Mucosa of stomach (tissue), 1 donor: ENCODE measurements around the gene IREB2.

ENCODE experiments used
- H3K27me3 ChIP-seq: one replicate; pipeline ENCODE4 v1.7.0; 2013; ENCODE audit warnings: mild to moderate bottlenecking, low read length; ENCODE audit not compliant: control insufficient read depth, insufficient read depth
- H3K36me3 ChIP-seq: one replicate; pipeline ENCODE4 v1.7.0; 2013; ENCODE audit warnings: low read length; ENCODE audit not compliant: control insufficient read depth, insufficient read depth
- H3K4me1 ChIP-seq: one replicate; pipeline ENCODE4 v1.7.0; 2013; ENCODE audit warnings: mild to moderate bottlenecking, low read length; ENCODE audit not compliant: control insufficient read depth, insufficient read depth
- H3K4me3 ChIP-seq: one replicate; pipeline ENCODE4 v1.7.0; 2013; ENCODE audit warnings: low read length
- H3K9ac ChIP-seq: one replicate; pipeline ENCODE4 v1.7.0; 2013; ENCODE audit warnings: mild to moderate bottlenecking, low read length, moderate library complexity
- H3K9me3 ChIP-seq: one replicate; pipeline ENCODE4 v1.7.0; 2013; ENCODE audit warnings: mild to moderate bottlenecking, low read length, moderate library complexity; ENCODE audit not compliant: control insufficient read depth
- donor health status: Pancreatic carcinoma.

IREB2 gene

GRCh38 chr15:78437762-78438618 lies at the start of gene IREB2:
IREB2 (plus strand) TSS chr15:78438216; CDS start chr15:78438338, 122 bp downstream.
- H3K4me1 ChIP-seq: peaks cover 6% of the 10 kb centered on the region
- no peaks in the 10 kb centered on the region for H3K27me3 ChIP-seq
- no peaks in the 10 kb centered on the region for H3K9me3 ChIP-seq
- H3K4me3 ChIP-seq: peak within 1 kb of the TSS; percentile 86
- H3K9ac ChIP-seq: peak within 1 kb of the TSS; percentile 99
- no peaks in the 10 kb centered on the region for H3K36me3 ChIP-seq

DNA sequence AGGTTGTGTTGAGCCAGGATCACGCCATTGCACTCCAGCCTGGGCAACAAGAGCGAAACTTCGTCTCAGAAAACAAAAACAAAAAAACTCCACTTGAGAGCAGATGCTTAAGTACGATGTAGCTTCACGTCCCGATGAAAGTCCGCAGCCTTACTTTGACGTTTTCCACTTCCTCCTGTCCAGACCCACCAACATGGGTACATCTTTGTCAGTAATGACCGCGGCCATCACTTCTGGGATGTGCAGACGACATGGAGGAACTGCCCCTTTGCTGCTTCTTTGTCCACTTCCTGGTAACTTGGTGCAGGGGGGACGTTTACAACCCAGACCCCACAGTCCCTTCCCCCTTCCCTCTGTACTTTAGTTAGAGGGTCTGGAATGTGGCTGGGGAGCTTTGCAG lies 49.2 kb upstream of the IREB2 start:
- H3K27me3 ChIP-seq: no peaks in the 10 kb centered on the region
- no peaks in the 10 kb centered on the region for H3K36me3 ChIP-seq
- H3K4me3 ChIP-seq: no peak overlapping the region

GRCh38 chr15:78389322-78389721 lies 48.7 kb upstream of the IREB2 start:
- H3K4me3 ChIP-seq: no peak overlapping the region
- H3K27me3 ChIP-seq: no peaks in the 10 kb centered on the region
- no peak overlapping the region for H3K9ac ChIP-seq
- no peaks in the 10 kb centered on the region for H3K4me1 ChIP-seq
- no peaks in the 10 kb centered on the region for H3K36me3 ChIP-seq
- no peaks in the 10 kb centered on the region for H3K9me3 ChIP-seq

More for the DNA sequence above, 49.2 kb upstream of the IREB2 start:
- Histone ChIP-seq H3K9me3 (no peaks in the 10 kb centered on the region), H3K9ac (no peak overlapping the region), H3K4me1 (no peaks in the 10 kb centered on the region)

GRCh38 chr15:78389738-78390137 lies 48.3 kb upstream of the IREB2 start:
- Histone ChIP-seq H3K27me3 (no peaks in the 10 kb centered on the region), H3K4me1 (no peaks in the 10 kb centered on the region), H3K36me3 (no peaks in the 10 kb centered on the region), H3K9ac (no peak overlapping the region), H3K9me3 (no peaks in the 10 kb centered on the region), H3K4me3 (no peak overlapping the region)

GRCh38 chr15:78390242-78390641 lies 47.8 kb upstream of the IREB2 start:
- no peak overlapping the region for H3K9ac ChIP-seq
- no peaks in the 10 kb centered on the region for H3K27me3 ChIP-seq

DNA sequence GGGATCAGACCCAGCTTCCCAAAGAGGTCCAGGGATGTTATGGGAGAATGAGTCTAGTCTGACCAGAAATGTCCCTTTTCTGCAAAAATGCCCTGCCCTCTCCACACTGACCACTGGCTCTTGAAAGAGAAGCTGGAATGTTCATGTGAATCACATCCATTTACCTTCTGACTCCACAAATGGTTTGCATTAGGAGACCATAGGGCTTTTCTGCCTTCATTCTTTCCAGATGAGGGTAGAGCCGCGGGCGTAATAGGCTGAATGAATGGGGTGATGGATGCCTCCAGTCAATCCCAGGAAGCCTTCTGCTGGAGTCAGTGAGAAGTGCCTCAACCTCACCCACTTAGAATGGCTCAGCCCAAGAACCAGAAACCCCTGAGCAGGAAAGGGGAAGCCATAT lies 47.2 kb upstream of the IREB2 start:
- no peaks in the 10 kb centered on the region for H3K27me3 ChIP-seq
- no peaks in the 10 kb centered on the region for H3K9me3 ChIP-seq
- no peak overlapping the region for H3K4me3 ChIP-seq
- H3K9ac ChIP-seq: no peak overlapping the region
- no peaks in the 10 kb centered on the region for H3K4me1 ChIP-seq
- no peaks in the 10 kb centered on the region for H3K36me3 ChIP-seq

More at GRCh38 chr15:78390242-78390641, 47.8 kb upstream of the IREB2 start:
- Histone ChIP-seq H3K9me3 (no peaks in the 10 kb centered on the region), H3K4me1 (no peaks in the 10 kb centered on the region), H3K36me3 (no peaks in the 10 kb centered on the region), H3K4me3 (no peak overlapping the region)

GRCh38 chr15:78391781-78392180 lies 46.2 kb upstream of the IREB2 start:
- Histone ChIP-seq H3K27me3 (no peaks in the 10 kb centered on the region), H3K9ac (no peak overlapping the region), H3K36me3 (no peaks in the 10 kb centered on the region), H3K4me3 (no peak overlapping the region), H3K4me1 (peaks cover 4% of the 10 kb centered on the region), H3K9me3 (no peaks in the 10 kb centered on the region)

GRCh38 chr15:78392430-78392829 lies 45.6 kb upstream of the IREB2 start:
- H3K27me3 ChIP-seq: no peaks in the 10 kb centered on the region
- no peak overlapping the region for H3K4me3 ChIP-seq
- peaks cover 10% of the 10 kb centered on the region for H3K4me1 ChIP-seq
- no peak overlapping the region for H3K9ac ChIP-seq
- no peaks in the 10 kb centered on the region for H3K9me3 ChIP-seq
- no peaks in the 10 kb centered on the region for H3K36me3 ChIP-seq

- Histone ChIP-seq H3K4me3 (no peak overlapping the region), H3K36me3 (no peaks in the 10 kb centered on the region), H3K27me3 (no peaks in the 10 kb centered on the region), H3K9me3 (no peaks in the 10 kb centered on the region), H3K4me1 (peaks cover 10% of the 10 kb centered on the region), H3K9ac (no peak overlapping the region)
Observed at GRCh38 chr15:78393137-78393536, 44.9 kb upstream of the IREB2 start.

DNA sequence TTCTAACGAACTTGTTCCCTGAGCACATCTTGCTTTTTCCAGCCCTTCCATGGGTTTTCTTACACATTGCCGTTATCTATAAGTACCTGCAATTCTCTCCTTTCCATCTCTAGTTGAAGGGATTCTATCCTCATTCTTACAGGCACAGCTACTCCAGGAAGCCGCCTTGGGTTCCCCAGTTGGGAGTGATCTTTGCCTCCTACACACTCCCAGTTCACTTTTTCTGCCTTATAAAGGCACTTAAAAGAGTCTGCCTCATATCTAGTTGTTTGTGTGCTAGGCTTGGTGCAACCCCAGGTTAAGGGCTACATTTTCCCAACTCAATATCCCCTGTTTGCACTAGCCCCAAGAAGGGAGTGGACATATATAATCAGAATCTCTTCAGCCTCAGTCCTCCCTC lies 44.0 kb upstream of the IREB2 start:
- H3K9ac ChIP-seq: no peak overlapping the region
- no peaks in the 10 kb centered on the region for H3K36me3 ChIP-seq
- H3K4me1 ChIP-seq: peaks cover 10% of the 10 kb centered on the region
- H3K9me3 ChIP-seq: no peaks in the 10 kb centered on the region
- H3K27me3 ChIP-seq: no peaks in the 10 kb centered on the region
- H3K4me3 ChIP-seq: no peak overlapping the region

DNA sequence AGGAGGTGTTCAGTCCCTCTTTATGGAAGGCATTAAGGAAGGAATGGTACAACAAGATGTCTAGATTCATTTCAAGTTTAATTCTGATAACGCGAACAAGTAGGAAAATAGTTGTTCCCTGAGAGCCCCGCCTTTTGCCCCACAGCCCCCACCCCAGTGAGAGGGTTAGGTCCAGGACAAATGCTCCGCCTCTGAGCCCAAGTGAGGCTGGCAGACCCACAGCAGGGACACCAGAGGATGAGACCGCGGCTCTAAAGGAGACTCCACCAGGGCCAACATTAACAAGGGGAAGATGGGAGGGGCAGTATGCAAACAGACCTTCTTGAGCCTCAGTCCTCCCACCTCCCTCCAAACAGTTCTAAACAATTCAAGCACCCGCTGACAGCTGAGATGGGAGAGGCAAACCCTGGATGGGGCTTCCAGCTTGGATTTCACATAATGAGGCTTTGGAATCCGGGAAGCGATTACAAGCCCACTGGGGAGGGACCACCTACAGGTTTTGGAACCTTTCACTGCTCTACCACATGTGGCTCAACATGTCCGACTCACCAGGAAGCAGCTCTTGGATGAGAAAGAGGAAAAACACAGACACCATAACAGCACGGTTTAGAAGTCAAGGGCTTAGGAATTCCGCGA lies 42.9 kb upstream of the IREB2 start:
- no peak overlapping the region for H3K4me3 ChIP-seq
- no peaks in the 10 kb centered on the region for H3K36me3 ChIP-seq
- no peaks in the 10 kb centered on the region for H3K9me3 ChIP-seq
- no peak overlapping the region for H3K9ac ChIP-seq
- no peaks in the 10 kb centered on the region for H3K27me3 ChIP-seq
- peaks cover 10% of the 10 kb centered on the region for H3K4me1 ChIP-seq

DNA sequence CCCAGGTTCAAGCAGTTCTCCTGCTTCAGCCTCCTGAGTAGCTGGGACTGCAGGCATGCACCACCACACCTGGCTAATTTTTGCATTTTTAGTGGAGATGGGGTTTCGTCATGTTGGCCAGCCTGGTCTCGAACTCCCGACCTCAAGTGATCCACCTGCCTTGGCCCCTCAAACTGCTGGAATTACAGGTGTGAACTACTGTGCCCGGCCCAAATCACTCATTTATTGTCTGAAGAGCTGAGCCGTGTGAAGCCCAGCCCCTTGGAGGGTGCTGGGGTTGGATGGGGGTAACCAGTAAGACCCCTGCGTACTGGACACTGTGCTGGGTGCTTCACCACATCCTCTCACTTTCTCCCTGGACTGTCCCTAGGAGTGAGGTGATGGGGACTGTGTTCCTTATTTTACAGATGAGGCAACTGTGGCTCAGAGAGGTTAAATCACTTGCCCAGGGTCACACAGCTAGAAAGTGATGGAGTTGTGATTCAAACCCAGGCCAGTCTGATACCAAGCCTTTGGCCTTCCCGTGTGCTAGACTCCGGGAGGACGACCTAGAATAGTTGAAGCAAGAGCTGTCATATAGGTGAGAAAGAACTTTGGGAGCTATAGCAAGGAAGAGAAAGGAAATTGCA lies 41.7 kb upstream of the IREB2 start:
- Histone ChIP-seq H3K36me3 (no peaks in the 10 kb centered on the region), H3K4me1 (peaks cover 10% of the 10 kb centered on the region), H3K4me3 (no peak overlapping the region), H3K9me3 (no peaks in the 10 kb centered on the region), H3K27me3 (no peaks in the 10 kb centered on the region), H3K9ac (no peak overlapping the region)
